H1 (cell line): ENCODE data around the gene THADA. TPM values are rescaled to one million over a fixed set of nuclear protein-coding genes. Genes with fewer than 3 reads are reported as not detected.

Experiments used
- CTCF ChIA-PET: fragments of 300-600 bp; sonication (Branson Sonifier 250); formaldehyde crosslinking; loops from one replicate; lab custom pipeline; 2021; ENCODE audit not compliant: partially characterized antibody; lab: Charles Lee
- POLR2A ChIA-PET: fragments of 300-600 bp; sonication (Branson Sonifier 250); formaldehyde crosslinking; loops from one replicate; lab custom pipeline; 2021; ENCODE audit warnings: inconsistent platforms; ENCODE audit not compliant: partially characterized antibody; lab: Charles Lee
- DNase-seq, 2 experiments: peaks; one replicate each; pipeline versions ENCODE4 v3.0.0 to v3.0.0-alpha.2; 2010 to 2022; ENCODE audit warnings: low spot score in 2 of 2, low read depth in 1 of 2, mixed read lengths in 1 of 2
- FAIRE-seq: peaks from 2 replicates; lab custom pipeline; 2011; peaks lifted over from hg19 to GRCh38; lab: Jason Lieb, UNC
- H2AFZ ChIP-seq: 2 replicates; pipeline ENCODE4 v1.8.1; 2012; ENCODE audit warnings: low read length, inconsistent platforms
- H2AK5ac ChIP-seq: 2 replicates; pipeline ENCODE4 v1.6.1; 2013; ENCODE audit warnings: low read depth, low read length
- H2BK120ac ChIP-seq: replicated peaks from 2 replicates; pipeline ENCODE3; 2013; ENCODE audit warnings: low read depth, low read length, inconsistent platforms
- H2BK12ac ChIP-seq: 2 replicates; pipeline ENCODE4 v1.6.1; 2013; ENCODE audit warnings: low read depth, low read length
- H2BK15ac ChIP-seq: 2 replicates; pipeline ENCODE4 v1.6.1; 2013; ENCODE audit warnings: low read length
- H2BK20ac ChIP-seq: 2 replicates; pipeline ENCODE4 v1.6.1; 2013; ENCODE audit warnings: low read length
- H2BK5ac ChIP-seq: 2 replicates; pipeline ENCODE4 v1.6.1; 2013; ENCODE audit warnings: low read depth, low read length
- H3K14ac ChIP-seq: 2 replicates; pipeline ENCODE4 v1.6.1; 2013; ENCODE audit warnings: inconsistent platforms; ENCODE audit not compliant: insufficient read length
- H3K18ac ChIP-seq: 2 replicates; pipeline ENCODE4 v1.6.1; 2013; ENCODE audit warnings: low read length; ENCODE audit errors: extremely low read depth
- H3K23ac ChIP-seq: 2 replicates; pipeline ENCODE4 v1.6.1; 2013; ENCODE audit warnings: inconsistent platforms; ENCODE audit not compliant: insufficient read length
- H3K23me2 ChIP-seq: 2 replicates; pipeline ENCODE4 v1.6.1; 2013; ENCODE audit warnings: low read depth, low read length
- H3K27ac ChIP-seq: 2 replicates; pipeline ENCODE4 v1.6.1; 2011; ENCODE audit warnings: low read depth, low read length, inconsistent platforms
- H3K27me3 ChIP-seq, 4 experiments: replicated peaks in 1 of 4; 1 replicate in 1 of 4; 2 replicates in 3 of 4; pipeline versions ENCODE4 v1.6.1 to v1.8.1; 2011 to 2013; ENCODE audit warnings: low read length in 3 of 4, mild to moderate bottlenecking in 3 of 4, inconsistent platforms in 2 of 4, mixed read lengths in 2 of 4, moderate library complexity in 1 of 4; ENCODE audit not compliant: control insufficient read depth in 3 of 4, insufficient read depth in 3 of 4; ENCODE audit errors: extremely low read depth in 1 of 4
- H3K36me3 ChIP-seq, 4 experiments: 2 replicates each; pipeline versions ENCODE4 v1.6.1 to v1.8.1; 2011 to 2013; ENCODE audit warnings: mild to moderate bottlenecking in 4 of 4, low read length in 3 of 4, moderate library complexity in 2 of 4, control low read depth in 1 of 4, inconsistent platforms in 1 of 4; ENCODE audit not compliant: insufficient read depth in 4 of 4, control insufficient read depth in 2 of 4
- H3K4ac ChIP-seq: replicated peaks from 2 replicates; pipeline ENCODE3; 2013; ENCODE audit warnings: low read length, low read depth, mixed read lengths, inconsistent platforms; ENCODE audit not compliant: insufficient read length
- H3K4me1 ChIP-seq, 4 experiments: replicated peaks in 1 of 4; 1 replicate in 1 of 4; 2 replicates in 3 of 4; pipeline versions ENCODE4 v1.6.1 to v1.8.1; 2011 to 2013; ENCODE audit warnings: low read length in 3 of 4, inconsistent platforms in 2 of 4, mixed read lengths in 1 of 4; ENCODE audit not compliant: insufficient read depth in 4 of 4, control insufficient read depth in 3 of 4
- H3K4me2 ChIP-seq, 2 experiments: 2 replicates each; pipeline versions ENCODE4 v1.6.1 to v1.8.1; 2011 to 2013; ENCODE audit warnings: low read depth in 2 of 2, low read length in 2 of 2, control low read depth in 1 of 2, inconsistent platforms in 1 of 2, mild to moderate bottlenecking in 1 of 2; ENCODE audit not compliant: insufficient read depth in 1 of 2
- H3K4me3 ChIP-seq, 4 experiments: fragments of 200-600, 300-600 bp in 1 of 4; sonication (generic), shearing (Covaris generic), sonication (Bioruptor Twin) in 1 of 4; 2 replicates each; pipeline versions ENCODE4 v1.5.1 to v1.8.1; 2011 to 2016; ENCODE audit warnings: low read length in 4 of 4, low read depth in 3 of 4, control low read depth in 2 of 4, inconsistent platforms in 2 of 4, mild to moderate bottlenecking in 2 of 4, mixed read lengths in 1 of 4, moderate library complexity in 1 of 4; ENCODE audit not compliant: insufficient read depth in 2 of 4; ENCODE audit errors: extremely low read depth in 1 of 4
- H3K56ac ChIP-seq: replicated peaks from 2 replicates; pipeline ENCODE3; 2013; ENCODE audit warnings: low read depth, mild to moderate bottlenecking, mixed read lengths, low read length, inconsistent platforms; ENCODE audit not compliant: insufficient read length
- H3K79me1 ChIP-seq: 2 replicates; pipeline ENCODE4 v1.6.1; 2013; ENCODE audit warnings: low read depth, low read length, control low read depth
- H3K79me2 ChIP-seq, 2 experiments: 2 replicates each; pipeline versions ENCODE4 v1.6.1 to v1.8.1; 2012 to 2013; ENCODE audit warnings: low read length in 2 of 2, mild to moderate bottlenecking in 2 of 2, inconsistent platforms in 1 of 2; ENCODE audit not compliant: insufficient read depth in 2 of 2, control insufficient read depth in 1 of 2
- H3K9ac ChIP-seq, 4 experiments: replicated peaks in 1 of 4; 1 replicate in 1 of 4; 2 replicates in 3 of 4; pipeline versions ENCODE4 v1.6.1 to v1.8.1; 2011 to 2013; ENCODE audit warnings: low read depth in 3 of 4, low read length in 3 of 4, control low read depth in 2 of 4, mild to moderate bottlenecking in 2 of 4, moderate library complexity in 2 of 4, inconsistent platforms in 1 of 4; ENCODE audit errors: extremely low read depth in 1 of 4
- H3K9me3 ChIP-seq, 2 experiments: 2 replicates each; pipeline versions ENCODE4 v1.6.1 to v1.8.1; 2012 to 2013; ENCODE audit warnings: mild to moderate bottlenecking in 2 of 2, moderate library complexity in 2 of 2, control low read depth in 1 of 2, inconsistent platforms in 1 of 2, low read depth in 1 of 2, low read length in 1 of 2, mixed read lengths in 1 of 2; ENCODE audit not compliant: insufficient read depth in 2 of 2
- H4K20me1 ChIP-seq, 2 experiments: replicated peaks in 1 of 2; 2 replicates each; pipeline versions ENCODE3 to v1.8.1; 2011 to 2013; ENCODE audit warnings: inconsistent platforms in 2 of 2, low read length in 2 of 2, mild to moderate bottlenecking in 1 of 2; ENCODE audit not compliant: insufficient read depth in 2 of 2, control insufficient read depth in 1 of 2
- H4K5ac ChIP-seq: 2 replicates; pipeline ENCODE4 v1.6.1; 2013; ENCODE audit warnings: low read length, low read depth, mixed read lengths, inconsistent platforms; ENCODE audit not compliant: insufficient read length
- H4K8ac ChIP-seq: 2 replicates; pipeline ENCODE4 v1.8.0; 2013; ENCODE audit warnings: mild to moderate bottlenecking, moderate library complexity, low read length, inconsistent platforms; ENCODE audit not compliant: insufficient read depth; ENCODE audit errors: extremely low read depth
- H4K91ac ChIP-seq: replicated peaks from 2 replicates; pipeline ENCODE3; 2013; ENCODE audit warnings: low read length, mixed read lengths, inconsistent platforms; ENCODE audit not compliant: insufficient read length
- ATF3 ChIP-seq: IDR thresholded peaks from 2 replicates; pipeline ENCODE4 v1.6.1; 2011; ENCODE audit warnings: low read depth, mild to moderate bottlenecking, low read length; ENCODE audit not compliant: insufficient read depth
- CTCF ChIP-seq, 3 experiments: IDR thresholded peaks; 1 replicate in 2 of 3; 2 replicates in 1 of 3; pipeline versions ENCODE4 v1.5.1 to v1.6.1; 2011; ENCODE audit warnings: low read length in 3 of 3, mild to moderate bottlenecking in 3 of 3, inconsistent platforms in 2 of 3, low read depth in 1 of 3, moderate library complexity in 1 of 3; ENCODE audit not compliant: insufficient read depth in 1 of 3; ENCODE audit errors: control extremely low read depth in 1 of 3
- EP300 ChIP-seq, 2 experiments: IDR thresholded peaks; 1 replicate in 1 of 2; 2 replicates in 1 of 2; pipeline ENCODE4 v1.6.1; 2011 to 2012; ENCODE audit warnings: low read depth in 2 of 2, low read length in 2 of 2, mild to moderate bottlenecking in 2 of 2, borderline replicate concordance in 1 of 2, inconsistent platforms in 1 of 2, moderate library complexity in 1 of 2
- FOSL1 ChIP-seq: IDR thresholded peaks from 2 replicates; pipeline ENCODE4 v1.6.1; 2011; ENCODE audit warnings: mild to moderate bottlenecking, low read depth, low read length, moderate library complexity; ENCODE audit not compliant: insufficient read depth
- MAFK ChIP-seq: IDR thresholded peaks from 2 replicates; pipeline ENCODE4 v1.6.1; 2012; ENCODE audit warnings: low read depth, mild to moderate bottlenecking, improper control_type of control experiment, low read length
- RXRA ChIP-seq: IDR thresholded peaks from 2 replicates; pipeline ENCODE4 v1.6.1; 2011; ENCODE audit warnings: low read depth, mild to moderate bottlenecking, low read length, moderate library complexity; ENCODE audit not compliant: insufficient read depth
- WGBS, 2 experiments: shearing (Covaris generic) in 1 of 2; methylation state at CpG; one replicate each; pipeline versions ENCODE4 v1.1.6 to v1.1.7; 2013 to 2015; ENCODE audit warnings: low lambda C conversion rate in 2 of 2, mixed read lengths in 2 of 2, inconsistent platforms in 1 of 2, low coverage in 1 of 2, missing lambda C conversion rate in 1 of 2; ENCODE audit not compliant: insufficient replicate concordance in 2 of 2, insufficient coverage in 1 of 2, insufficient read length in 1 of 2; ENCODE audit errors: extremely low coverage in 1 of 2, missing lambda C conversion rate in 1 of 2; 5-methylcytosine and 5-hydroxymethylcytosine counted together
- polyA plus RNA-seq, 7 experiments: library from polyadenylated mRNA; depleted of rRNA in 3 of 7; stranded (reverse) in 5 of 7; unstranded in 2 of 7; fragments of >200 nt in 5 of 7; fragments of 200-250 nt in 2 of 7; gene quantifications; 1 replicate in 5 of 7; 2 replicates in 1 of 7; 4 replicates in 1 of 7; pipeline versions ENCODE4 v1.2.1 to v1.2.3, GENCODE V29; 2011 to 2013; ENCODE audit warnings: missing spikeins in 2 of 7, mixed read lengths in 2 of 7
- total RNA-seq: library from RNA; stranded (reverse); fragmentation: NEBNext Ultra II Directional; extraction: Animal tissue kit (Norgen Biotek cat#: 25700); gene quantifications from 2 replicates; pipeline ENCODE4 v1.2.1, GENCODE V29; 2021
- TF ChIP-seq, protein P1 (sequence below): IDR thresholded peaks from 2 replicates; pipeline ENCODE4 v1.6.1; 2012; ENCODE audit warnings: inconsistent platforms

The THADA gene
- total and polyA plus RNA-seq, 2 of the 8 experiments (the other 6 are each of a cell fraction or from before 2014, with no cell fraction given): 22.4 to 26.8 TPM

- no peaks in the 10 kb centered on the region for H3K79me1 ChIP-seq
- FAIRE-seq (no peak), DNase-seq (no peak)
- no peak overlapping the region for H3K4me2 ChIP-seq
- POLR2A ChIA-PET: interaction anchor here (0.6 to 0.7 kb wide), 2 partner anchors 25 to 146 kb away, joined by 3 to 4 read pairs; no protein-coding TSS in a partner anchor
- H2BK12ac ChIP-seq: no peak overlapping the region
- WGBS, 2 experiments: 90% methylated on average over 3 of the region's 3 CpGs; no CpG with 5 or more reads in 1 of the 2 experiments
- H3K23me2 ChIP-seq: no peaks in the 10 kb centered on the region
- H2BK5ac ChIP-seq: no peak overlapping the region
- no peaks in the 10 kb centered on the region for H3K27me3 ChIP-seq
- H3K4ac ChIP-seq: no peak overlapping the region
- CTCF ChIA-PET: interaction anchor here (0.6 to 1.5 kb wide), 4 partner anchors 9 to 163 kb away, joined by 3 to 7 read pairs (median 4); no protein-coding TSS in a partner anchor
- no peak overlapping the region for H3K14ac ChIP-seq
- no peak overlapping the region for H4K5ac ChIP-seq
- no peak overlapping the region for H3K56ac ChIP-seq
- H3K79me2 ChIP-seq: no peaks in the 10 kb centered on the region
- H2AFZ ChIP-seq: no peak overlapping the region
- H2BK120ac ChIP-seq: no peak overlapping the region
- no peaks in the 10 kb centered on the region for H3K4me1 ChIP-seq
- H4K91ac ChIP-seq: no peak overlapping the region
- H3K4me3 ChIP-seq: no peak overlapping the region
- no peak overlapping the region for H3K27ac ChIP-seq
- no peak overlapping the region for H2BK20ac ChIP-seq
- no peak overlapping the region; a peak in 1 of 7 replicates for H3K9ac ChIP-seq
- H2AK5ac ChIP-seq: no peak overlapping the region
- no peak overlapping the region for H2BK15ac ChIP-seq
- no peaks in the 10 kb centered on the region for H4K20me1 ChIP-seq
- no peaks in the 10 kb centered on the region for H3K36me3 ChIP-seq
- no peaks in the 10 kb centered on the region for H3K9me3 ChIP-seq
- no peak overlapping the region for H3K18ac ChIP-seq
- H3K23ac ChIP-seq: no peak overlapping the region
- H4K8ac ChIP-seq: no peak overlapping the region
- TF ChIP-seq RXRA (no peak), EP300 (IDR thresholded peaks at IDR 0.05; ENCODE audit: borderline replicate concordance in 1 of 2, low read depth in 2 of 2, low read length in 2 of 2) (no peak), ATF3 (no peak), MAFK (no peak), CTCF (IDR thresholded peaks at IDR 0.05; ENCODE audit: control extremely low read depth in 1 of 3, insufficient read depth in 1 of 3, low read depth in 1 of 3, low read length in 3 of 3) (no peak), FOSL1 (no peak)
- TF ChIP-seq, protein P1, sequence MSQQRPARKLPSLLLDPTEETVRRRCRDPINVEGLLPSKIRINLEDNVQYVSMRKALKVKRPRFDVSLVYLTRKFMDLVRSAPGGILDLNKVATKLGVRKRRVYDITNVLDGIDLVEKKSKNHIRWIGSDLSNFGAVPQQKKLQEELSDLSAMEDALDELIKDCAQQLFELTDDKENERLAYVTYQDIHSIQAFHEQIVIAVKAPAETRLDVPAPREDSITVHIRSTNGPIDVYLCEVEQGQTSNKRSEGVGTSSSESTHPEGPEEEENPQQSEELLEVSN: no peak
Observed at GRCh38 chr2:43302182-43302960, 293.5 kb downstream of the THADA start.
